ENCODE measurements around the gene COX17.

DNA sequence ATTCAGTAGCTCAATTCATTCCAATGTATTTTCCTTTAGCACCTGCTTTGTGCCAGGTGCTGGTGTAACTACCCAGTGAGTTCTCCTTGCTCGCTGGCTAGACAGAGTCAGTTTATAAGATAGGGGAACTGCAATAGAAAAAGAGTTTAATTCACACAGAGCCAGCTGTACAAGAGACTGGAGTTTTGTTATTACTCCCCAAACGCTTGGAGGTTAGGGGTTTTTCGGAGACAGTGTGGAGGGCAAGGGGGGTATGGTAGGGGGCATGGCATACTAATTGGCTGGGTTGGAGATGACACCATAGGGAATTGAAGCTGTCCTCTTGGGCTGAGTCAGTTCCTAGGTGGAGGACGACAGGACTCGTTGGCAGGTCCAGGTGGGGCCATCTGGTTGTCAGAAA lies 20.2 kb upstream of the COX17 start:
- TF ChIP-seq, protein P1, sequence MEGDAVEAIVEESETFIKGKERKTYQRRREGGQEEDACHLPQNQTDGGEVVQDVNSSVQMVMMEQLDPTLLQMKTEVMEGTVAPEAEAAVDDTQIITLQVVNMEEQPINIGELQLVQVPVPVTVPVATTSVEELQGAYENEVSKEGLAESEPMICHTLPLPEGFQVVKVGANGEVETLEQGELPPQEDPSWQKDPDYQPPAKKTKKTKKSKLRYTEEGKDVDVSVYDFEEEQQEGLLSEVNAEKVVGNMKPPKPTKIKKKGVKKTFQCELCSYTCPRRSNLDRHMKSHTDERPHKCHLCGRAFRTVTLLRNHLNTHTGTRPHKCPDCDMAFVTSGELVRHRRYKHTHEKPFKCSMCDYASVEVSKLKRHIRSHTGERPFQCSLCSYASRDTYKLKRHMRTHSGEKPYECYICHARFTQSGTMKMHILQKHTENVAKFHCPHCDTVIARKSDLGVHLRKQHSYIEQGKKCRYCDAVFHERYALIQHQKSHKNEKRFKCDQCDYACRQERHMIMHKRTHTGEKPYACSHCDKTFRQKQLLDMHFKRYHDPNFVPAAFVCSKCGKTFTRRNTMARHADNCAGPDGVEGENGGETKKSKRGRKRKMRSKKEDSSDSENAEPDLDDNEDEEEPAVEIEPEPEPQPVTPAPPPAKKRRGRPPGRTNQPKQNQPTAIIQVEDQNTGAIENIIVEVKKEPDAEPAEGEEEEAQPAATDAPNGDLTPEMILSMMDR (IDR thresholded peaks at IDR 0.05): no peak
- TF ChIP-seq POLR2A (IDR thresholded peaks at IDR 0.05): no peak

All from heart left ventricle (tissue), 13 donors.